Keratinocyte (primary cell): Measurements from ENCODE around the gene CENPP. TPM values are rescaled to one million over a fixed set of nuclear protein-coding genes. Genes with fewer than 3 reads are reported as not detected.

Experiments
- DNase-seq: peaks from one replicate; pipeline ENCODE4 v3.0.0-alpha.2; 2011; ENCODE audit warnings: low read depth, missing footprints, low spot score
- FAIRE-seq: peaks from 2 replicates; lab custom pipeline; 2011; peaks lifted over from hg19 to GRCh38; lab: Jason Lieb, UNC
- H2AFZ ChIP-seq: 2 replicates; pipeline ENCODE4 v1.6.0; 2012; ENCODE audit warnings: low read length, control low read depth, inconsistent platforms; ENCODE audit not compliant: control insufficient read depth
- H3K27ac ChIP-seq: 2 replicates; pipeline ENCODE4 v1.5.1; 2011; ENCODE audit warnings: low read length; ENCODE audit not compliant: control insufficient read depth, insufficient read depth
- H3K27me3 ChIP-seq: 3 replicates; pipeline ENCODE4 v1.6.0; 2011; ENCODE audit warnings: low read length; ENCODE audit not compliant: control insufficient read depth, insufficient read depth; ENCODE audit errors: extremely low read depth
- H3K36me3 ChIP-seq, 2 experiments: 2 replicates in 1 of 2; 3 replicates in 1 of 2; pipeline ENCODE4 v1.5.1; 2011; ENCODE audit warnings: low read length in 2 of 2, mild to moderate bottlenecking in 1 of 2; ENCODE audit not compliant: control insufficient read depth in 2 of 2, insufficient read depth in 2 of 2; ENCODE audit errors: extremely low read depth in 1 of 2
- H3K4me1 ChIP-seq: 3 replicates; pipeline ENCODE4 v1.5.1; 2011; ENCODE audit warnings: low read length; ENCODE audit not compliant: control insufficient read depth, insufficient read depth; ENCODE audit errors: extremely low read depth
- H3K4me2 ChIP-seq: 3 replicates; pipeline ENCODE4 v1.6.0; 2011; ENCODE audit warnings: low read depth, low read length; ENCODE audit not compliant: control insufficient read depth, insufficient read depth; ENCODE audit errors: extremely low read depth
- H3K4me3 ChIP-seq, 3 experiments: fragments of 200-600 bp in 1 of 3; sonication (generic) in 1 of 3; 2 replicates in 2 of 3; 3 replicates in 1 of 3; pipeline ENCODE4 v1.5.1; 2011 to 2016; ENCODE audit warnings: low read length in 3 of 3, mild to moderate bottlenecking in 3 of 3, control low read depth in 2 of 3, inconsistent platforms in 1 of 3, low read depth in 1 of 3, mixed read lengths in 1 of 3, mixed run types in 1 of 3, moderate library complexity in 1 of 3; ENCODE audit not compliant: control insufficient read depth in 2 of 3, insufficient read depth in 2 of 3; ENCODE audit errors: extremely low read depth in 1 of 3
- H3K79me2 ChIP-seq: 2 replicates; pipeline ENCODE4 v1.6.0; 2012; ENCODE audit warnings: low read length; ENCODE audit not compliant: control insufficient read depth, insufficient read depth
- H3K9ac ChIP-seq: 3 replicates; pipeline ENCODE4 v1.6.0; 2011; ENCODE audit warnings: low read length; ENCODE audit not compliant: control insufficient read depth, insufficient read depth; ENCODE audit errors: extremely low read depth
- H3K9me1 ChIP-seq: 3 replicates; pipeline ENCODE4 v1.6.0; 2011; ENCODE audit warnings: low read length; ENCODE audit not compliant: control insufficient read depth, insufficient read depth; ENCODE audit errors: extremely low read depth
- H3K9me3 ChIP-seq: 2 replicates; pipeline ENCODE4 v1.5.1; 2012; ENCODE audit warnings: low read depth, low read length; ENCODE audit not compliant: control insufficient read depth
- H4K20me1 ChIP-seq: 3 replicates; pipeline ENCODE4 v1.6.0; 2011; ENCODE audit warnings: low read length; ENCODE audit not compliant: control insufficient read depth, insufficient read depth; ENCODE audit errors: extremely low read depth
- CTCF ChIP-seq, 3 experiments: IDR thresholded peaks in 1 of 3; conservative IDR thresholded peaks in 1 of 3; optimal IDR thresholded peaks in 1 of 3; 2 replicates in 2 of 3; 3 replicates in 1 of 3; pipeline versions ENCODE3 to v1.5.1; 2011; ENCODE audit warnings: low read length in 3 of 3, mild to moderate bottlenecking in 3 of 3, moderate library complexity in 2 of 3, control low read depth in 1 of 3, inconsistent platforms in 1 of 3; ENCODE audit not compliant: insufficient read depth in 2 of 3; ENCODE audit errors: extremely low read depth in 1 of 3
- EZH2 ChIP-seq: IDR thresholded peaks from one replicate; pipeline ENCODE4 v1.6.1; 2012; ENCODE audit warnings: inconsistent platforms, mild to moderate bottlenecking, low read length, moderate library complexity
- dilution Hi-C: fragments of 300-500 bp; cut with MboI; formaldehyde crosslinking; loops from one replicate; pipeline ENCODE4 v1.7.0; 2020; ENCODE audit warnings: low sequenced_read_pairs; ENCODE audit not compliant: extremely low pct_ligation_motif_present
- polyA plus RNA-seq, 5 experiments: library from polyadenylated mRNA; depleted of rRNA in 3 of 5; stranded (reverse) in 3 of 5; stranded (forward) in 1 of 5; unstranded in 1 of 5; fragments of >200 nt; gene quantifications; 1 replicate in 1 of 5; 2 replicates in 3 of 5; 3 replicates in 1 of 5; pipeline versions ENCODE4 v1.2.1 to v1.2.3, GENCODE V29; 2011 to 2012; ENCODE audit warnings: missing spikeins in 2 of 5, low read depth in 1 of 5, low replicate concordance in 1 of 5

The CENPP gene
- polyA plus RNA-seq, 1 donor (not counting 4 experiments of a cell fraction or from before 2014, with no cell fraction given), result 6.7 TPM

- Histone ChIP-seq H2AFZ (no peak overlapping the region), H3K36me3 (peaks cover 24 to 38% of the 10 kb centered on the region in 2 experiments), H3K9me1 (no peaks in the 10 kb centered on the region), H3K4me1 (no peaks in the 10 kb centered on the region), H3K79me2 (no peaks in the 10 kb centered on the region), H3K4me2 (no peak overlapping the region), H3K9ac (no peak overlapping the region), H4K20me1 (no peaks in the 10 kb centered on the region), H3K4me3 (no peak overlapping the region), H3K27ac (no peak overlapping the region), H3K27me3 (no peaks in the 10 kb centered on the region), H3K9me3 (no peaks in the 10 kb centered on the region)
- dilution Hi-C loops, result no loop called here
- no peak for DNase-seq
- FAIRE-seq, result no peak
- TF ChIP-seq EZH2, result no peak
- no peak for TF ChIP-seq CTCF (optimal IDR thresholded peaks at IDR 0.05 in 1 of 3, IDR thresholded peaks at IDR 0.05 in 1 of 3, conservative IDR thresholded peaks at IDR 0.05 in 1 of 3; ENCODE audit: extremely low read depth in 1 of 3, insufficient read depth in 2 of 3, low read length in 3 of 3)
Measured at GRCh38 chr9:92617951-92618510, 292.3 kb downstream of the CENPP start.

GRCh38 chr9:92618633-92619225 is 293.0 kb downstream of the CENPP start:
- peaks cover 19 to 33% of the 10 kb centered on the region in 2 experiments for H3K36me3 ChIP-seq
- H3K9me1 ChIP-seq, result no peaks in the 10 kb centered on the region
- no peak overlapping the region for H2AFZ ChIP-seq
- H3K4me1 ChIP-seq, result no peaks in the 10 kb centered on the region
- no peaks in the 10 kb centered on the region for H3K79me2 ChIP-seq
- no peaks in the 10 kb centered on the region for H3K27me3 ChIP-seq
- no peak overlapping the region for H3K4me3 ChIP-seq
- no peak for DNase-seq
- FAIRE-seq, result no peak
- no peak overlapping the region for H3K27ac ChIP-seq
- dilution Hi-C loops, result no loop called here
- no peak overlapping the region for H3K9ac ChIP-seq
- no peaks in the 10 kb centered on the region for H4K20me1 ChIP-seq
- TF ChIP-seq EZH2, result no peak
- TF ChIP-seq CTCF (optimal IDR thresholded peaks at IDR 0.05 in 1 of 3, IDR thresholded peaks at IDR 0.05 in 1 of 3, conservative IDR thresholded peaks at IDR 0.05 in 1 of 3; ENCODE audit: extremely low read depth in 1 of 3, insufficient read depth in 2 of 3, low read length in 3 of 3), result no peak
- H3K4me2 ChIP-seq, result no peak overlapping the region
- H3K9me3 ChIP-seq, result no peaks in the 10 kb centered on the region
